ENCODE measurements around the gene C1QTNF5.

C1QTNF5 gene

DNA sequence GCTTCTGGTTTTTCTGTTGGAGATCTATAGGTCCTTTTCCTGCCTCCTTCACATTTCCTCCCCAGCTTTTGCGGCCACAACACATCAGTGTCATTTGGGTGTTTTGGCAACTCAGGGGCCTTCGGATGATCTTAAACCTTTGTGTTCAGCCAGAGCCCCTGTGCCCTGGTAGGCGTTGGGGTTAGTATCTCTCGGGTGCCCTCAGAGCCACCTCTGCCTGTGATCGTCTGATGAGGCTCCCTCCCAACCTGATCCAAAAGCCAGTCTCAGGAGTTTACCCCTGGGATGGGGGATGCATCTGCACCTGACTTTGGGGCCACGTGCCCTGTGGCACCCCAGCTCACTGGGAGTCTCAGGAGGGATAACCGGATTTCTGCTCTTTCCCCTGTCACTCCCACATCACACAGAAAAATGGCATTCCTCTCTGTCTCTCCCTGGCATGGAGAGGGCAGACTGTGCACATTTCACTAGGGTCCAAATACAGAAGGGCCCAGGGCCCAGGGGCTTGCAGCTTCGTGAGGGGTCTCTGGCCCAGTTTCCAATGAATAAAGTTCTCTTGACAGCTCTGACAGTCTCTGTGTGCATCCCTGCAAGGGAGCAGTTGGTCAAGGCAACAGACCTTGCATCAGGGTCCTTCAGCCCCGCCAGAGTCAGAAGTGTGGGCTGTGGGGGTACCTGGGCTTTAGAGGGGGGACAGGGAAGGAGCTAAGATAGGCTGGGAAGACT is 3.8 kb downstream of the C1QTNF5 start:
- DNase-seq (ENCODE audit: low spot score), result no peak
- TF ChIP-seq, protein P1, sequence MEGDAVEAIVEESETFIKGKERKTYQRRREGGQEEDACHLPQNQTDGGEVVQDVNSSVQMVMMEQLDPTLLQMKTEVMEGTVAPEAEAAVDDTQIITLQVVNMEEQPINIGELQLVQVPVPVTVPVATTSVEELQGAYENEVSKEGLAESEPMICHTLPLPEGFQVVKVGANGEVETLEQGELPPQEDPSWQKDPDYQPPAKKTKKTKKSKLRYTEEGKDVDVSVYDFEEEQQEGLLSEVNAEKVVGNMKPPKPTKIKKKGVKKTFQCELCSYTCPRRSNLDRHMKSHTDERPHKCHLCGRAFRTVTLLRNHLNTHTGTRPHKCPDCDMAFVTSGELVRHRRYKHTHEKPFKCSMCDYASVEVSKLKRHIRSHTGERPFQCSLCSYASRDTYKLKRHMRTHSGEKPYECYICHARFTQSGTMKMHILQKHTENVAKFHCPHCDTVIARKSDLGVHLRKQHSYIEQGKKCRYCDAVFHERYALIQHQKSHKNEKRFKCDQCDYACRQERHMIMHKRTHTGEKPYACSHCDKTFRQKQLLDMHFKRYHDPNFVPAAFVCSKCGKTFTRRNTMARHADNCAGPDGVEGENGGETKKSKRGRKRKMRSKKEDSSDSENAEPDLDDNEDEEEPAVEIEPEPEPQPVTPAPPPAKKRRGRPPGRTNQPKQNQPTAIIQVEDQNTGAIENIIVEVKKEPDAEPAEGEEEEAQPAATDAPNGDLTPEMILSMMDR (IDR thresholded peaks at IDR 0.05; ENCODE audit: extremely low read depth, missing control alignments), result no peak

DNA sequence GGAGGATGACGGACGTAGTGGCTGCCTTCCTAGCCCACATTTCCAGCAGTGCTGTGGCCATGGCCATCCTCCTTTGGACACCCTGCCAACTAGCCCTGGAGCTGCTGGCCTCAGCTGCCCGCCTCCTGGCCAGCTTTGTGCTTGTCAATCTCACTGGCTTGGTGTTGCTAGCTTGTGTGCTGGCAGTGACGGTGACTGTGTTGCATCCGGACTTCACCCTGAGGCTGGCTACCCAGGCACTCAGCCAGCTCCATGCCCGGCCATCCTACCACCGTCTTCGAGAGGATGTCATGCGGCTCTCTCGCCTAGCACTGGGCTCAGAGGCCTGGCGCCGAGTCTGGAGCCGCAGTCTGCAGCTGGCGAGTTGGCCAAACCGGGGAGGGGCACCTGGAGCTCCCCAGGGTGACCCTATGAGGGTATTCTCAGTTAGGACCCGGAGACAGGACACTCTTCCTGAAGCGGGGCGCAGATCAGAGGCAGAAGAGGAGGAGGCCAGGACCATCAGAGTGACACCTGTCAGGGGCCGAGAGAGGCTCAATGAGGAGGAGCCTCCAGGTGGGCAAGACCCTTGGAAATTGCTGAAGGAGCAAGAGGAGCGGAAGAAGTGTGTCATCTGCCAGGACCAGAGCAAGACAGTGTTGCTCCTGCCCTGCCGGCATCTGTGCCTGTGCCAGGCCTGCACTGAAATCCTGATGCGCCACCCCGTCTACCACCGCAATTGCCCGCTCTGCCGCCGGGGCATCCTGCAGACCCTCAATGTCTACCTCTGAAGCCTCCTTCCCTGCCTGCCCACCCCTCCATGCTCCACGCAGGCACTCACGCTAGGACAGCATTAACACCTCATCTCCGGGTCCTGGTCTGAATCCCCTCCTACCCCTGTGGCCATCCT is 4.8 kb downstream of the C1QTNF5 start:
- no peak for DNase-seq (ENCODE audit: low spot score)
- TF ChIP-seq, protein P1 (IDR thresholded peaks at IDR 0.05; ENCODE audit: extremely low read depth, missing control alignments), result no peak

DNA sequence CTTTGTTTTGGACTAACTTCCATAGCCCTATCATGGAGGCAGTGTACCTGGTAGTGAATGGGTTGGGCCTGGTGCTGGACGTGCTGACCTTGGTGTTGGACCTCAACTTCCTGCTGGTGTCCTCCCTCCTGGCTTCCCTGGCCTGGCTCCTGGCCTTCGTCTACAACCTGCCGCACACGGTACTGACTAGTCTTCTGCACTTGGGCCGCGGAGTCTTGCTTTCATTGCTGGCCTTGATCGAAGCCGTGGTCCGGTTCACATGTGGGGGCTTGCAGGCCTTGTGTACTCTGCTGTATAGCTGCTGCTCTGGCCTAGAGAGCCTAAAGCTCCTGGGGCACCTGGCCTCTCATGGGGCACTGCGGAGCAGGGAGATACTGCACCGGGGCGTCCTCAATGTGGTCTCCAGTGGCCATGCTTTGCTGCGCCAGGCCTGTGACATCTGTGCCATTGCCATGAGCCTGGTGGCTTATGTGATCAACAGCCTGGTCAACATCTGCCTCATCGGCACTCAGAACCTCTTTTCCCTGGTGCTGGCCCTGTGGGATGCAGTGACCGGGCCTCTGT is 5.5 kb downstream of the C1QTNF5 start:
- no peak for DNase-seq (ENCODE audit: low spot score)
- TF ChIP-seq, protein P1 (IDR thresholded peaks at IDR 0.05; ENCODE audit: extremely low read depth, missing control alignments), result no peak

DNA sequence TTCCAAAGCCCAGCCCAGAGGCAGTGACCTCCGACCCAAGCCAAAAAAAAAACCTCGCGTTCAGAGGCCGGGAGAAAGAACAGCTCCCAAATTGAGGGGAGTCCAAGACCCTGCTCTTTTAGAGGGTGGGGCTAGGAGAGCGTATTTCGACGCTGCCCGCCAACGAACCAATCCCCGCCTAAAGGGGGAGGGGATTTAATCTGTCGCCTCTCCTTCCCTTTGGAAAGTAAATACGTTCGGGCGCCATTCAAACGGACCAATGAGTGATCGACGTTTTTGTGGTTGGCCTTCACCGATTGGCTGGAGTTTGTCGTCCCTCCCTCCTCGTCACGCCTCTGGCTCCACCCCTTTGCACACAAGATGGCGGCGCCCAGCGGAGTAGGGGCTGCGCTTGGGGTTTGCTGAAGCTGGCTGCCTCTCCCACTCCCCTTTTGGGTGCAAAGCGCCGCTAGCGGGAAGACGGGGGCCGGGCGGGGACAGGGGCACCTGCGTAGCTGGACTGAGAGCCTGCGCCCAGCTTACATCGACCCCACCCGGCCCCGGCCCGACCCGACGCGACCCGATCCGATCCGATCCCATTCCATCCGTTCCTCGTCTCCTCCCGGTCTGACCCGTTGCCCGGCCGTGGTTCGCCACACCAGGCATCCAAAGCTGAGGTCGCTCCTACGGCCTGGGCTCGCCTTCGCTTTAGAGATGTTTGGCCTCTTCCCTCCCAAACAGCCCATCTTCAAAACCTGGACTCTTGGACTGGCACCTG is 6.3 kb downstream of the C1QTNF5 start, which contains the start of gene RNF26:
Gene RNF26, plus strand, starts transcription at position 354 of the 757 bp plus-strand sequence. CDS start 596 bp downstream, outside the sequence.
- peak; percentile 98 for DNase-seq (ENCODE audit: low spot score)
- TF ChIP-seq, protein P1 (IDR thresholded peaks at IDR 0.05; ENCODE audit: extremely low read depth, missing control alignments), result no peak

DNA sequence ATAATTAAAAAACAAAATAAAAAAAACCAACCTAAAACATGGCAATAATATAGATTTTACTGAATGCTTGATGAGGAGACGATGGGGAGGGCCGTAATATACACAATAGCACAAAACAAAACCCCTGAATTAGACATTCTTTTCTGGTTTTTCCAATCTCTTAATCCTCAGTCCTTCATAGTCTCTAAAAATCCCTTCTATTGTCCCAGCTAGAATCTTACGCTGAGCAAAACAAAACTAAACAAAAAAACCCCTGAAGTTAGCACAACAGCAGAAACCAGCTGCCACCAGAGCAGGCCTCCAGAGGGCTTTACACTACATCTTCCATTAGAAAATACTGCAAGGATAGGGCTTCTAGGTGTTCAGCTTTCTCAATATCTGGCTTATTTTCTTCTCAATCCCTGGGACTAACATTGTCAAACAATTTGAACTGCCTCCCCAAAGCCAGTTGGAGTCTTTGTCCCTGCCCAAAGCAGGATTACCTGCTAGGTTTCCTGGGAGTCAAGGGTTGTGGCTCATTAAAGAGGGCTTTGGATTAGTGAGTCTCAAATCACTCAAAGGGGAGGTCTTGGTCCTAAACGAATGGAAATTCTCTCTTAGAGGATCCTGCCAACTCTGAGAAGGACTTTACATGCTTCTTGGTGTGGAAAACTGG is 8.4 kb downstream of the C1QTNF5 start:
- no peak for DNase-seq (ENCODE audit: low spot score)
- TF ChIP-seq, protein P1 (IDR thresholded peaks at IDR 0.05; ENCODE audit: extremely low read depth, missing control alignments), result no peak

DNA sequence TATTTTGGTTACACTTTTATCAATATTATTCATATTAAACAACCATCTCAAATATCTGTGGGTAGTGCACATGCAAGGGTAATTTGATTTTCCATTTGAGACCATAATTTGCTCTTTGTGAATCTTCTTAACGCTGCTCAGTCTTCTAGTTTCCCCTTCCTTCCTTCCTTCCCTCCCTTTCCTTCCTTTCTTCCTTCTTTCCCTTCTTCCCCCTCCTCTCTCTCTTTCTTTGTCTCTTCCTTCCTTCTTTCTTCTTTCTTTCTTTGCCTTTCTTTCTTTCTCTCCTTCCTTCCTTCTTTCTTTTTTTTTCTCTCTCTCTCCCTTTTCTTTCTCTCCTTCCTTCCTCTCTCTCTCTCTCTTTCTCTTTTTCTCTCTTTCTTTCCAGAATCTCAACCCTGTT is 10.4 kb downstream of the C1QTNF5 start:
- no peak for DNase-seq (ENCODE audit: low spot score)
- TF ChIP-seq, protein P1 (IDR thresholded peaks at IDR 0.05; ENCODE audit: extremely low read depth, missing control alignments), result no peak
